RWPE1 (cell line): ENCODE results near the gene OPN1SW.

Experiments used
- CTCF ChIA-PET: fragments of 350-600 bp; sonication (Branson Sonifier 250); formaldehyde crosslinking; extraction: SDS; loops from one replicate; lab custom pipeline; 2021; lab: Yijun Ruan, JAX
- POLR2A ChIA-PET: fragments of 400-600 bp; formaldehyde crosslinking; extraction: SDS; loops from one replicate; lab custom pipeline; 2020; ENCODE audit warnings: antibody characterized with exemption; ENCODE audit not compliant: low non-redundant PET; lab: Yijun Ruan, JAX
- DNase-seq: peaks from one replicate; pipeline ENCODE4 v3.0.0; 2012; ENCODE audit warnings: low spot score
- H3K27ac ChIP-seq: fragments of 450-650 bp; 2 replicates; pipeline ENCODE4 v1.5.1; 2017
- CTCF ChIP-seq: fragments of 450-650 bp; conservative IDR thresholded peaks from 2 replicates; pipeline ENCODE4 v1.5.1; 2017; ENCODE audit warnings: low read depth, mild to moderate bottlenecking

The OPN1SW gene

GRCh38 chr7:128739048-128739962 is 36.3 kb downstream of the OPN1SW start, which contains the start of gene CALU:
CALU (plus strand) TSS chr7:128739359; CDS start chr7:128748584, 9,225 bp downstream.
- peak within 1 kb of the TSS; percentile 91 for H3K27ac ChIP-seq
- no peak for TF ChIP-seq CTCF
- ChIA-PET POLR2A (no interaction called here), CTCF (interaction anchor here (0.8 kb wide), 1 partner anchor 73 kb away, joined by 3 read pairs; no protein-coding TSS in a partner anchor)
- peak; percentile 98 for DNase-seq

- TF ChIP-seq CTCF: no peak
- no peak for DNase-seq
Observed at GRCh38 chr7:128738570-128739047, 37.0 kb downstream of the OPN1SW start.

GRCh38 chr7:128737867-128738385 is 37.7 kb downstream of the OPN1SW start:
- H3K27ac ChIP-seq: no peak overlapping the region
- ChIA-PET CTCF (no interaction called here), POLR2A (no interaction called here)
- DNase-seq: peak; percentile 52
- no peak for TF ChIP-seq CTCF

More at GRCh38 chr7:128738570-128739047, 37.0 kb downstream of the OPN1SW start:
- peak overlapping the region; percentile 91 for H3K27ac ChIP-seq
- CTCF ChIA-PET: interaction anchor here (0.8 kb wide), 1 partner anchor 72 kb away, joined by 3 read pairs; no protein-coding TSS in a partner anchor
- POLR2A ChIA-PET: no interaction called here

- H3K27ac ChIP-seq: no peak overlapping the region
Observed at GRCh38 chr7:128737441-128737840, 38.2 kb downstream of the OPN1SW start.

GRCh38 chr7:128735436-128735835 is 40.2 kb downstream of the OPN1SW start:
- CTCF ChIA-PET: no interaction called here
- no peak overlapping the region for H3K27ac ChIP-seq
- POLR2A ChIA-PET: no interaction called here
- no peak for DNase-seq
- TF ChIP-seq CTCF: no peak

More at GRCh38 chr7:128737441-128737840, 38.2 kb downstream of the OPN1SW start:
- CTCF ChIA-PET: no interaction called here
- TF ChIP-seq CTCF: no peak
- POLR2A ChIA-PET: no interaction called here
- DNase-seq: no peak

- no peak for TF ChIP-seq CTCF
- H3K27ac ChIP-seq: no peak overlapping the region
- POLR2A ChIA-PET: no interaction called here
- no peak for DNase-seq
- CTCF ChIA-PET: no interaction called here
Observed at GRCh38 chr7:128734890-128735289, 40.7 kb downstream of the OPN1SW start.
